Measurements from ENCODE around the gene CPTP. TPM values are rescaled to one million over a fixed set of nuclear protein-coding genes. Genes with fewer than 3 reads are reported as not detected.
A peak's percentile ranks its signal among the peaks of the same experiment; 100 is the strongest.

CPTP gene
- total and polyA plus RNA-seq, 2 of the 13 experiments (the other 11 are each of a cell fraction or from before 2014, with no cell fraction given), result 5.5 to 9.3 TPM

GRCh38 chr1:1300352-1300739 is 24.3 kb upstream of the CPTP start (continued):
- TF ChIP-seq STAT6 (CRISPR knock-in tag; IDR thresholded peaks at IDR 0.05; ENCODE audit: borderline replicate concordance) (no peak), ZNF687 (CRISPR knock-in tag; IDR thresholded peaks at IDR 0.05) (peak; percentile 34; the same call in 1 of the 2 replicates), MAF1 (CRISPR knock-in tag; IDR thresholded peaks at IDR 0.05; ENCODE audit: borderline replicate concordance) (no peak), GZF1 (CRISPR knock-in tag; IDR thresholded peaks at IDR 0.05) (no peak), ZNF274 (CRISPR knock-in tag; IDR thresholded peaks at IDR 0.05) (no peak), ZFP1 (CRISPR knock-in tag; IDR thresholded peaks at IDR 0.05) (no peak), GMEB1 (CRISPR knock-in tag; IDR thresholded peaks at IDR 0.05; ENCODE audit: borderline replicate concordance) (no peak), ZNF547 (CRISPR knock-in tag; IDR thresholded peaks at IDR 0.05) (no peak), ZFP36L1 (CRISPR knock-in tag; IDR thresholded peaks at IDR 0.05) (no peak), SRSF4 (IDR thresholded peaks at IDR 0.05; ENCODE audit: low read depth, low read length, poor library complexity, severe bottlenecking) (no peak), MAZ (IDR thresholded peaks at IDR 0.05; ENCODE audit: borderline replicate concordance, low read depth, low read length) (no peak), MAZ (CRISPR knock-in tag; IDR thresholded peaks at IDR 0.05; ENCODE audit: low read depth) (no peak), RAD21 (CRISPR knock-in tag; IDR thresholded peaks at IDR 0.05) (no peak), ZMYM3 (CRISPR knock-in tag; IDR thresholded peaks at IDR 0.05) (no peak), CENPX (CRISPR knock-in tag; IDR thresholded peaks at IDR 0.05) (no peak), MEF2D (CRISPR knock-in tag; IDR thresholded peaks at IDR 0.05) (no peak), POLR2G (IDR thresholded peaks at IDR 0.05; ENCODE audit: low read depth, low read length) (no peak), ZNF124 (CRISPR knock-in tag; IDR thresholded peaks at IDR 0.05) (no peak), SUZ12 (IDR thresholded peaks at IDR 0.05; ENCODE audit: low read depth, low read length) (no peak), TEAD3 (CRISPR knock-in tag; optimal IDR thresholded peaks at IDR 0.05; ENCODE audit: borderline replicate concordance) (no peak), ATF1 (CRISPR knock-in tag; IDR thresholded peaks at IDR 0.05) (no peak), SRF (IDR thresholded peaks at IDR 0.05; ENCODE audit: low read depth, low read length) (no peak), HMG20A (CRISPR knock-in tag; IDR thresholded peaks at IDR 0.05; ENCODE audit: borderline replicate concordance) (no peak), ZBTB42 (CRISPR knock-in tag; IDR thresholded peaks at IDR 0.05) (no peak), RFX1 (IDR thresholded peaks at IDR 0.05) (no peak)
